Keratinocyte (primary cell): ENCODE measurements around the gene CDS2. TPM values are rescaled to one million over a fixed set of nuclear protein-coding genes. Genes with fewer than 3 reads are reported as not detected.

Source experiments
- DNase-seq: peaks from one replicate; pipeline ENCODE4 v3.0.0-alpha.2; 2011; ENCODE audit warnings: low read depth, missing footprints, low spot score
- FAIRE-seq: peaks from 2 replicates; lab custom pipeline; 2011; peaks lifted over from hg19 to GRCh38; lab: Jason Lieb, UNC
- H2AFZ ChIP-seq: 2 replicates; pipeline ENCODE4 v1.6.0; 2012; ENCODE audit warnings: low read length, control low read depth, inconsistent platforms; ENCODE audit not compliant: control insufficient read depth
- H3K27ac ChIP-seq: 2 replicates; pipeline ENCODE4 v1.5.1; 2011; ENCODE audit warnings: low read length; ENCODE audit not compliant: control insufficient read depth, insufficient read depth
- H3K27me3 ChIP-seq: 3 replicates; pipeline ENCODE4 v1.6.0; 2011; ENCODE audit warnings: low read length; ENCODE audit not compliant: control insufficient read depth, insufficient read depth; ENCODE audit errors: extremely low read depth
- H3K36me3 ChIP-seq, 2 experiments: 2 replicates in 1 of 2; 3 replicates in 1 of 2; pipeline ENCODE4 v1.5.1; 2011; ENCODE audit warnings: low read length in 2 of 2, mild to moderate bottlenecking in 1 of 2; ENCODE audit not compliant: control insufficient read depth in 2 of 2, insufficient read depth in 2 of 2; ENCODE audit errors: extremely low read depth in 1 of 2
- H3K4me1 ChIP-seq: 3 replicates; pipeline ENCODE4 v1.5.1; 2011; ENCODE audit warnings: low read length; ENCODE audit not compliant: control insufficient read depth, insufficient read depth; ENCODE audit errors: extremely low read depth
- H3K4me2 ChIP-seq: 3 replicates; pipeline ENCODE4 v1.6.0; 2011; ENCODE audit warnings: low read depth, low read length; ENCODE audit not compliant: control insufficient read depth, insufficient read depth; ENCODE audit errors: extremely low read depth
- H3K4me3 ChIP-seq, 3 experiments: fragments of 200-600 bp in 1 of 3; sonication (generic) in 1 of 3; 2 replicates in 2 of 3; 3 replicates in 1 of 3; pipeline ENCODE4 v1.5.1; 2011 to 2016; ENCODE audit warnings: low read length in 3 of 3, mild to moderate bottlenecking in 3 of 3, control low read depth in 2 of 3, inconsistent platforms in 1 of 3, low read depth in 1 of 3, mixed read lengths in 1 of 3, mixed run types in 1 of 3, moderate library complexity in 1 of 3; ENCODE audit not compliant: control insufficient read depth in 2 of 3, insufficient read depth in 2 of 3; ENCODE audit errors: extremely low read depth in 1 of 3
- H3K79me2 ChIP-seq: 2 replicates; pipeline ENCODE4 v1.6.0; 2012; ENCODE audit warnings: low read length; ENCODE audit not compliant: control insufficient read depth, insufficient read depth
- H3K9ac ChIP-seq: 3 replicates; pipeline ENCODE4 v1.6.0; 2011; ENCODE audit warnings: low read length; ENCODE audit not compliant: control insufficient read depth, insufficient read depth; ENCODE audit errors: extremely low read depth
- H3K9me1 ChIP-seq: 3 replicates; pipeline ENCODE4 v1.6.0; 2011; ENCODE audit warnings: low read length; ENCODE audit not compliant: control insufficient read depth, insufficient read depth; ENCODE audit errors: extremely low read depth
- H3K9me3 ChIP-seq: 2 replicates; pipeline ENCODE4 v1.5.1; 2012; ENCODE audit warnings: low read depth, low read length; ENCODE audit not compliant: control insufficient read depth
- H4K20me1 ChIP-seq: 3 replicates; pipeline ENCODE4 v1.6.0; 2011; ENCODE audit warnings: low read length; ENCODE audit not compliant: control insufficient read depth, insufficient read depth; ENCODE audit errors: extremely low read depth
- CTCF ChIP-seq, 3 experiments: IDR thresholded peaks in 1 of 3; conservative IDR thresholded peaks in 1 of 3; optimal IDR thresholded peaks in 1 of 3; 2 replicates in 2 of 3; 3 replicates in 1 of 3; pipeline versions ENCODE3 to v1.5.1; 2011; ENCODE audit warnings: low read length in 3 of 3, mild to moderate bottlenecking in 3 of 3, moderate library complexity in 2 of 3, control low read depth in 1 of 3, inconsistent platforms in 1 of 3; ENCODE audit not compliant: insufficient read depth in 2 of 3; ENCODE audit errors: extremely low read depth in 1 of 3
- EZH2 ChIP-seq: IDR thresholded peaks from one replicate; pipeline ENCODE4 v1.6.1; 2012; ENCODE audit warnings: inconsistent platforms, mild to moderate bottlenecking, low read length, moderate library complexity
- dilution Hi-C: fragments of 300-500 bp; cut with MboI; formaldehyde crosslinking; loops from one replicate; pipeline ENCODE4 v1.7.0; 2020; ENCODE audit warnings: low sequenced_read_pairs; ENCODE audit not compliant: extremely low pct_ligation_motif_present
- polyA plus RNA-seq, 5 experiments: library from polyadenylated mRNA; depleted of rRNA in 3 of 5; stranded (reverse) in 3 of 5; stranded (forward) in 1 of 5; unstranded in 1 of 5; fragments of >200 nt; gene quantifications; 1 replicate in 1 of 5; 2 replicates in 3 of 5; 3 replicates in 1 of 5; pipeline versions ENCODE4 v1.2.1 to v1.2.3, GENCODE V29; 2011 to 2012; ENCODE audit warnings: missing spikeins in 2 of 5, low read depth in 1 of 5, low replicate concordance in 1 of 5

CDS2 gene
- polyA plus RNA-seq, 1 donor (not counting 4 experiments of a cell fraction or from before 2014, with no cell fraction given): 67.1 TPM

GRCh38 chr20:5114403-5114802 lies 12.4 kb upstream of the CDS2 start:
- H3K4me2 ChIP-seq: no peak overlapping the region
- no peaks in the 10 kb centered on the region for H3K27me3 ChIP-seq
- H4K20me1 ChIP-seq: no peaks in the 10 kb centered on the region
- H3K4me3 ChIP-seq: no peak overlapping the region
- H3K27ac ChIP-seq: peak overlapping the region; percentile 11
- FAIRE-seq (no peak), DNase-seq (no peak)
- H3K9ac ChIP-seq: no peak overlapping the region
- H3K79me2 ChIP-seq: peaks cover 47% of the 10 kb centered on the region
- dilution Hi-C loops: no loop called here
- H3K36me3 ChIP-seq: peaks cover 13 to 20% of the 10 kb centered on the region in 2 experiments
- H3K4me1 ChIP-seq: peaks cover 10% of the 10 kb centered on the region
- no peaks in the 10 kb centered on the region for H3K9me3 ChIP-seq
- H2AFZ ChIP-seq: no peak overlapping the region
- TF ChIP-seq EZH2: no peak
- TF ChIP-seq CTCF (optimal IDR thresholded peaks at IDR 0.05 in 1 of 3, IDR thresholded peaks at IDR 0.05 in 1 of 3, conservative IDR thresholded peaks at IDR 0.05 in 1 of 3; ENCODE audit: extremely low read depth in 1 of 3, insufficient read depth in 2 of 3, low read length in 3 of 3): no peak
- H3K9me1 ChIP-seq: no peaks in the 10 kb centered on the region

GRCh38 chr20:5116875-5117274 lies 9.9 kb upstream of the CDS2 start:
- no peaks in the 10 kb centered on the region for H4K20me1 ChIP-seq
- H3K27ac ChIP-seq: no peak overlapping the region
- H3K9ac ChIP-seq: no peak overlapping the region
- no peaks in the 10 kb centered on the region for H3K27me3 ChIP-seq
- FAIRE-seq: no peak
- TF ChIP-seq EZH2: no peak
- TF ChIP-seq CTCF (optimal IDR thresholded peaks at IDR 0.05 in 1 of 3, IDR thresholded peaks at IDR 0.05 in 1 of 3, conservative IDR thresholded peaks at IDR 0.05 in 1 of 3; ENCODE audit: extremely low read depth in 1 of 3, insufficient read depth in 2 of 3, low read length in 3 of 3): no peak
- H3K4me3 ChIP-seq: no peak overlapping the region
- peaks cover 9% of the 10 kb centered on the region for H3K4me1 ChIP-seq
- H2AFZ ChIP-seq: no peak overlapping the region
- H3K79me2 ChIP-seq: peaks cover 47% of the 10 kb centered on the region
- H3K36me3 ChIP-seq: peaks cover 13 to 20% of the 10 kb centered on the region in 2 experiments
- H3K9me1 ChIP-seq: no peaks in the 10 kb centered on the region
- dilution Hi-C loops: no loop called here
- H3K4me2 ChIP-seq: no peak overlapping the region
- no peaks in the 10 kb centered on the region for H3K9me3 ChIP-seq
- DNase-seq: no peak
